HK-2 (cell line): ENCODE results near the gene CHCHD3.

Experiments used
- DNase-seq: peaks from one replicate; pipeline ENCODE4 v3.0.0-alpha.2; 2018; ENCODE audit not compliant: unreplicated experiment

The CHCHD3 gene

GRCh38 chr7:132743974-132744373 lies 337.9 kb downstream of the CHCHD3 start:
- no peak for DNase-seq

- peak; percentile 20 for DNase-seq
Measured at GRCh38 chr7:132742189-132742612, 339.7 kb downstream of the CHCHD3 start.

DNA sequence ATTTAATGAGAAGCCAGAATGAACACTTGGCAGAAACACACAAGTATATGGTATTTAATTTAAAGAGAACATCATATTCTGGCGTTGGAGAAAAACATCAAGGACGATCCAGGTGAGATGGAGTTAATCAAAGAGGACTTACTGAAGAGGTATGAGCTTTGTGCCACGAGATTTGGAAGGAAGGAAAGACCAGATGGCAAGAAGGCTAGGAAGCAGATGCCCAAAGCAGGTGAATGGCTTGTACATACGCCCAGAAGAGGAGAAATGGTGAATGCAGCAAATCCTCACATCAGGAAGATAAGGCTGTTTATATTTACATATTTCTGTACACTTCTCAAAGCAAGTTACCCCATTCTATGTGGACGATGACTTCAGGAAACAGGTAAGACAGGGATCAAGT lies 341.7 kb downstream of the CHCHD3 start:
- DNase-seq: no peak

- DNase-seq: no peak
Measured at GRCh38 chr7:132739271-132739955, 342.5 kb downstream of the CHCHD3 start.

- peak; percentile 17 for DNase-seq
Measured at GRCh38 chr7:132738254-132738653, 343.6 kb downstream of the CHCHD3 start.

DNA sequence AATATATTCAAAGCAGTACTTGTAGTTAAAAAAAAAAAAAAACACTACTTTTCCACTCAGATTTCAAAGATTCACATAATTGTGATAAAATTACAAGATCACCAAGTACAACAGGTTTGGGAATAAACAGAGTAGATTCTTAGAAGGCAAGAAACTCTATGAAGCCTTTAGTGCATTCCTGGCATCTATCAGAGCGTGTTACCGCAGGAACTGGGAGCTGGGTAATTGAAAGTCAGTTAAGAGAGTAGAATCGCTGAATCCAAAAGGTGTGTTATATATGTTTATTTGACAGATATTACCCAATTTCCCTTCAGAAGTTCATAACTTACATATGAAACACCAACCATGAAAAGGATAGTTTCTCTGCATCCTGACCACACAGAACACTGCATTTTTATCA lies 346.4 kb downstream of the CHCHD3 start:
- no peak for DNase-seq
